Pons (tissue), 1 donor: Measurements from ENCODE around the gene RGS18.
"Not testable (repeated sequence)": the region's sequence is repeated elsewhere in the genome, so short reads cannot be mapped to it uniquely, and the experiment has no call there.

Experiments
- DNase-seq: peaks from one replicate; pipeline ENCODE4 v3.0.0-alpha.2; 2016; ENCODE audit warnings: low spot score

The RGS18 gene

DNA sequence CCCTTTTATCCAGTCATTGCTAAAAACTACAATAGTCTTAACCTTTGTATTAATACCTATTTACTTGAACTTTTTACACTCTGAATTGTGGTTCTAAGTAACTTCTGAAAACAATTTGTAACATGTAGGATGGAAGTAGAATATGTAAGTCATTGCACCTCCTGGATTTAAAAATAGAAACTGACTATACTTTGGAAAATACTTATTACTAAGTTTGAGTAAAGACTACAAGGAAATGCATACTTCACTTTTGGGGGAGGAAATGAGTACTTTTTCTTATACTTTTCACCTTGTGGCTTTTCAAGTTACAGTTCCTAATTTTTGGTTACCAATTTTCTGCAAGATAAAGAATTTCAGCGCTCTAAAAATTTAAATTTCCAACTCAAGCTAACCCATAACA, 8.7 kb downstream of the RGS18 start:
- no peak for DNase-seq

DNA sequence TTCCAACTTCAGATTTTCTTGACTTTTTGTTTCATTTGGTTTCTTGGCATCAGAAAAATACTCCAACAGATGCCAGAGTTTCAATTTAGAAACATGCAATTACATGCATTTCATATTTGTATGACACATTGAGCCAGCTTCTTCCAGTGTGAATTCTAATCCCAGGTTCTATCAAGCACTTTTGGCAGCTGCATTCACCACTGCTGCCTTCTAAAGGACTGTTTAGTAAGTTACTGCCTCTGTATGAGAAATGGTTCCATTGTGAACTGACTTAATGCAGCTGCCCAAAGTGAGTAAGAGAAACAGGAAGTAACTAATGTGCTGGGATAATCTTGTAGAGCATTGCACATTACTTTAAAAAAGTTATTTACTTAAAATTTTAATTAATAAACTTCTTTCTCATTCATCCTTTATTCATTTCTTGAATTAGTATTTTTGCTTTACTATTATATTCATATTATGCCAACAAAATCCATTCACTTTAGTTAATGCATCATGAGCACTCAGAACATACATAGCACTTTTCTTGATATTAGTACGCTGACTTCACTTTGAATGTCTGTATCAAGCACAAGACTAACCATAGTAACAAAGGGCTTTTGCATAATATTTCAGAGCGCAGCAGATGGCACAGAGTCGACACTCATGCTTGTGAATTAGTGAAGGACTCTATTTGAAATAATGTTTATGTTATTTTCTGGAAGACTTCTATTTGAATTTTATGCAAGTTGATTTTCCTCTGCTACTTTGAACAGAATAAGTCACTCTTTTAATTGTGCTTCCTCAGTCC, 9.8 kb downstream of the RGS18 start:
- no peak for DNase-seq

DNA sequence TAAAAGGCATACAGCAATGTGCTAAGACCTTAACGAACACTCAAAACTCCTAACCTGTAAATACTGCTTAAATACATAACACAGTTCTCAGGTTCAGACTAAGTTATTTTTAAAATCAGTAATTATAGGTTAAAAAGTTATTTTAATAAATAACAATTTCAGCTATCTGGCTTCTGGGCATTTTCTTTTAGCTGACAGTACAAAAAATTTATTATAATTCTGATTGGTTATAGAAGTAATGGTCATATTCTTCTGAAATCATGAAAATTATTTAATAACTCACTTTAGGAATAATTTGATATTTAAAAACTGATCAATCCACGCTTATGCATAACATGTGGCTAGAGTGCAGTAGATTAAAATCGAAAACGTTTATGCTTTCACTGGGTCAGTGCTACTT, 10.7 kb downstream of the RGS18 start:
- DNase-seq: no peak

DNA sequence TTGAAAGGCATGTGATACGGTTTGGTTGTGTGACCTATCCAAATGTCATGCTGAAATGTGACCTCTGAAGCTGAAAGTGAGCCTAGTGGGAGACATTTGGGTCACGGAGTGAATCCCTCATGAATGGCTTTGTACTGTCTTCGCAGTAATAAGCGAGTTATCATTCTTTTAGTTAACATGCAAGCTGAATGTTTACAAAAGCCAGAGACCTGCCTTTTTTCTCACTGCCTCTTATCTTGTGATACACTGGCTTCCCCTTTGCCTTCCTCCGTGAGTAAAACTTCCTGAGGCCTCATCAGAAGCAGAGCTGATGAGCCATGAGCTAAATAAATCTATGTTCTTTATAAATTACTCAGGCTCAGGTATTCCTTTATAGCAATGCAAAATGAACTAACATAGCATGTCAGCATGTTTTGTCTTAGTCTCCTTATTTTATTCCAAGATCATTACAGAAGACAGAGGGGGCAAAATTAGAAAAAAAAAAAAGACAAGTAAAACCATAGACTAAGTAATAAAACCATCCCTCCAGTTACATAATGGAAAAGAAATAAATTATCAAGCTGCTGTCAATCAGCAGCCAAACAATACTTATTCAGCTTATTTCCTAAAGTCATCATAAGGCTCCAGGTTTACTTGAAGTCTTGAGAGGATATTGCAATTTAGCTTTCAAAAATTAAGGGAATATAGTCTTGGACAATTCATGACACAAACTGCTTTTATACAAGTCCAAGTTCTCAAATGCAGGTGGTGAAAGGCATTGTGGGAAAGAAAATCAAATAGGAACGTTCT, 12.1 kb downstream of the RGS18 start:
- DNase-seq: no peak

DNA sequence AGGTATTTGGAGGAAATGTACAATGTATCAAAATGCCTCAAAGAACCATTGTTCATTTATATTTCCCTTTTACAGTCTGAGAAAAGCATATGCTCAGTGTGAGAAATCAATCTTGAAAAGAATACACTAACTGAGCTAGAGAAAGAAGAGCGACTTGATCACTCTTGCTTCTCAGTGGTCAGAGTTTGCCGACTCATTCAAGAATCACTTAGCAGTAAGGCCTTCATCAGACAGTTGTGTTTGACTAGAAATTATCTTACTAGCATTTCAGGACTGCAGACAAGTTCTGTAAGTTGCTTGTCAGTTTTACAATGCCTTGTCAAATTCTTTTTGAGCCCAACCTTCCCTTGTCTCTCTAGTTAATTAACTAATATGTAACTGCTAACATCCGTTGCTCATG, 12.9 kb downstream of the RGS18 start:
- DNase-seq: no peak

DNA sequence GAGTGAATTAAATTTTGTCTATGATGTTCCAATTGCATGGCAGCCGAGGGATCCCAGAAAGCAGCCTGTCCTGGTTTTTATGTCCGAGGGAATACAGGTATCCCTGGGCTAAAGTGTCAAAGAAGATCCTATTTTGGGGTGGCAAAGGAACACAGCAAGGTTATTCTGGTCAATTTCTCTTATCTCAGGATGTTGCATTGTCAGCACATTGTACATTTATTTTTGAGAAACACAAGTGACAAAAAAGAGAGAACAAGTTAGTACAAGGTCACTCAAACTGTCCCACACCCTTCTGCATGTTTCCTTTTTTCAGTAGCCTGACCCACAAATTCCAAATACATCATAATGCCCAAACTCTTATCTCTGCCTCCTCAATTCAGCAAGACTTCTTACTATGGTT, 17.7 kb downstream of the RGS18 start:
- no peak for DNase-seq

DNA sequence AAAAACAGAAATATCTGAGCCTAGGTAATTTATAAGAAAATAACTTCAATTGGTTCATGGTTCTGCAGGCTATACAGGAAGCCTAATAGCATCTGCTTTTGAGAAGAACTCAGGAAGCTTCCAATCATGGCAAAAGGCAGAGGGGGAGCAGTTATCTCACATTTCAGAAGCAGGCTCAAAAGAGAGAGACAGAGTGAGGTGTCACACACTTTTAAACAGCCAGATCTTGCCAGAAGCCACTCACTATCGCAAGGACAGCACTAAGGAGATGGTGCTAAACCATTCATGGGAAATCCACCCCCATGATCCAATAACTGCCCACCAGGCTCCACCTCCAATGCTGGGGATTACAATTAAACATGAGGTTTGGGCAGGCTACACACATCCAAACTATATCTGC, 25.5 kb downstream of the RGS18 start:
- DNase-seq: no peak

DNA sequence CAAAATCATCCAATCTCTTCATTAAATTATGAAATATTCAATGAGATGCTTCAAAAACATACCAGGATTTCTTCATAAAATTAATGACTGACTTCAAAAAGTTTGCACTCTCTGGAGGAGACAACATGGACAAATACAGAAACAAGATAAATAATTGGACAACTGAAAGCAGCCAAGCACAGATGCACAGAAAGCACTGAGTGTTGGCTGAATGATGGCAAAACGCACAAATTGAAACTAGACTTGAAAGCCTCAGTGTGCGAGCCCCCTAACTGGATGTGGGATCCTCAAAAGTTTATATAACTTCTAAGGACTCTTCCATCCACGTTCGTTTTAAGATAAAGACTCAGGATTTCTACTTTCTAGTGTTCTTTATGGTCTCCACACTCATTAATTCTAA, 27.9 kb downstream of the RGS18 start:
- no peak for DNase-seq

DNA sequence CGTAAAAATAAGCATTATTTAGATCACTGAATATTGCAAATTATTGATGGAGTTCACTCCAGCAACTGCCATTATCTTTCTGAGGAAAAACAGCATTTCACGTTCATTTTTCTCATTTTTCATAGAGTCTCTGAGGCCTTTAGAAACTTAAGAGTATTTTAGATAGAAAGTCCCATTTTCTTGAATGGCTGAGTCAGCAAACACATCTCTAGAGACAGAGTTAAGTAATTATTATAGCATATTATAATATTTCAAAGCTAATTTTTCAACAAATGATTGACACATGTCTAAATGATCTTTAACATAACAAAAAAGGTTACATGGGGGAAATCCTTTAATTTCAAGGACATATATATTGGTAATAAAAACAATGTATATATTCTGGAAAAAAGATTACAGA, 31.8 kb downstream of the RGS18 start:
- DNase-seq: no peak

DNA sequence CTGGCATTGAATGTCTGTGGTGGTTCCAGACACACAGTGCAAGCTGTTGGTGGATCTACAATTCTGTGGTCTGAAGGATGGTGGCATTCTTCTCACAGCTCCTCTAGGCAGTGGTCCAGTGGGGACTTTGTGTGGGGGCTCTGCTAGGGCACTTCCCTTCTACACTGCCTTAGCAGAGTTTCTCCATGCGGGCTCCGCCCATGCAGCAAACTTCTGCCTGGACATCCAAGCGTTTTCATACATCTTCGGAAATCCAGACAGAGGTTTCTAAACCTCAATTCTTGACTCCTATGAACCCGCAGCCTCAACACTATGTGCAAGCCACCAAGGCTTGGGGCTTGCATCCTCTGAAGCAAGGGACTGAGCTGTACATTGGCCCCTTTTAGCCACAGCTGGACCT, 43.0 kb downstream of the RGS18 start:
- no peak for DNase-seq

DNA sequence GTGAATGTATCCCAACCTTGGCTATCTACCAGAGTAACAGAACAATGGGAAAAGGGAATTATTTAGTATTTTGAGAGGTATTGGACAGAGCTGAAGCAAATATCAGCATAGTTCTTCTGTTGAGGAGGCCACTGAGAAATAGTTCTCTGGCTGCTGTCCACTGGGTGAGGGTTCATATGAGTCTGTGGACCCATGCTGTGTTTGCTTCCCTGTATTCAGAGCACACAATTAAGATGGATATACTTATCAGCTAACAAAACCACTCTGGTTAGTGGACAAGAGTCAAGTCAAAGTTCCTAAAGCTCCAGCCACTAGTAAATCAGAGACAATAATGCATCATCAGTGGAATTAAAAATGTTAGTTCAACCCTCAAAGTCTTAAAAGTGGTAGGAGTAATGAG, 66.1 kb downstream of the RGS18 start:
- no peak for DNase-seq

DNA sequence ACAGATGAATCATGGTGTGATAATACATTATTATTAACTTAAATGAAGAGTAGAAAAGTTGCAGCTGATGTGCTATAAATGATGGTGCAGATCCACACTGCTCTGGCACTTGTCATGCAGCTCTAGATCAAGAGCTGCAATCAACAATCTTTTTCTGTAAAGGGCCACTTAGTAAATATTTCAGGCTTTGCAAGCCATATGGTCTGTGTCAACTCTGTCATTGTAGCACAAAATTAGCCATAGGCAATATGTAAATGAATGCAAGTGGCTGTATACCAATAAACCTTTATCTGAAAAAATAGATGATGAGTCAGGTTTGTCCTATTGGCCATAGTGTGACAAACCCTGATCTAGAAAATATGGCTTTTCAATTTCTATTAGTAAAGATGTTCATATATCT, 66.6 kb downstream of the RGS18 start:
- DNase-seq: no peak

DNA sequence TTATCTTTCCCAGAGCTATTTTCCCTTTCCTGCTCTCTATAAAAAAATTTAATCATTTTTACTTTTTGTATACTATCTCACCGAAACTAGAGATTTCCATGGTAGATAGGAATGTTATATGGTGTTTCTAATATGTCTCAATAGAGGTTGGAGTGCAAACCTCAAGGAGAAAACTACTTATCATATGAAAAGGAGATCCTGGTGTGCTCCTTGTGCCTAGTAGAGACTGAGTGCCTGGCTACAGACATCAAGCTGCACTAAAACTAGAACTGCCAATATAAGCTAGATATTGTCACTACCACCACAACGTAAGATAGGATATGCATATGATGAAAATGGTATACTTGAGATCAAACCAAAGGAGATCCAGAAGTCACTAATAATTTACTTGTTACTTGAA, 67.0 kb downstream of the RGS18 start:
- DNase-seq: no peak

DNA sequence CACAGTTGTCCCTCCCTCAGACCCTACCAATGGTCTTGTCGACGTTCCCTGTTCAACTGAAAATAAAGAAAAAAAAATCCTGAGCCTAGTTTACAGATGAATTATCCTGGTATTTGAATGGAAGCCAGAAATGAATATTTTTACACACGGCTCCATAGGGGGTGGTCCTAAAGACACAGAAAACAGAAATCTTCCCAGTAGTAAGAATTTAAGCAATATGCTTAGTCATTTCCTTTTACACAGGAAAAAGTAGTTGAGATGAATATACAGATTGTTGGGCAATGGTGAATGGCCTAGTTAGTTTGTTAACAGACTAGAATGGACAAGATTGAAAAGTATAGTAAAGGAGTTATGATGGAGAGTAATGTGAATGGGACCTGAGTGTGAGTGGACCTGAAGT, 67.4 kb downstream of the RGS18 start:
- no peak for DNase-seq

DNA sequence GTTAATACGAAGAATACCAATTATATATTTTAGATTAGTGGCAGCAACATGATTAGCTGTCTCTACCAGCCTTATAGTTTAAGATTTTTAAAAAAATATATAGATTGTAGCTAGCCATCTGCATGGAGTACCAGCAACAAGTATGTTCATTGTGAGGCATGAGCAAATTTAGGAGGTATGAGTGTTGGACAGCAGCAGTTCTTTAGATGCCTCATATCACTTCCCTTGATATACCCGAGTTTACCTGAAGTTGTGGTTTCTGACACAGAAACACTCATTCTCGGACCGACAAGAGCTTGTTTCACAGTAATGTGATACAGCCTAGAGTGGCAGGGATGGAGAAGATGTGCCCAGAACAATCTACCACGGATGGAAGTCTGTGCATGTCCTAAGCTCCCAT, 69.1 kb downstream of the RGS18 start:
- DNase-seq: no peak

DNA sequence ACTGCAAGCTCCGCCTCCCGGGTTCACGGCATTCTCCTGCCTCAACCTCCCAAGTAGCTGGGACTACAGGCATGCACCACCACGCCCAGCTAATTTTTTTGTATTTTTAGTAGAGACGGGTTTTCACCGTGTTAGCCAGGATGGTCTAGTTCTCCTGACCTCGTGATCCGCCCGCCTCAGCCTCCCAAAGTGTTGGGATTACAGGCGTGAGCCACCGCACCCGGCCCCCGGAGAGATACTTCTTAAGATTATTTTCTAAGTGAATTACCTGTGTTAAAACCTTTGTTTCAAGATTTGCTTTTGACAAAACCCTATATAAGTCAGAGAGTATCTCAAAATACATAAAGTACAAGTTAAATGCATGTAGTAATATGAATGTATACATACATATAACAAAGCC, 69.7 kb downstream of the RGS18 start:
- DNase-seq: not testable (repeated sequence)

DNA sequence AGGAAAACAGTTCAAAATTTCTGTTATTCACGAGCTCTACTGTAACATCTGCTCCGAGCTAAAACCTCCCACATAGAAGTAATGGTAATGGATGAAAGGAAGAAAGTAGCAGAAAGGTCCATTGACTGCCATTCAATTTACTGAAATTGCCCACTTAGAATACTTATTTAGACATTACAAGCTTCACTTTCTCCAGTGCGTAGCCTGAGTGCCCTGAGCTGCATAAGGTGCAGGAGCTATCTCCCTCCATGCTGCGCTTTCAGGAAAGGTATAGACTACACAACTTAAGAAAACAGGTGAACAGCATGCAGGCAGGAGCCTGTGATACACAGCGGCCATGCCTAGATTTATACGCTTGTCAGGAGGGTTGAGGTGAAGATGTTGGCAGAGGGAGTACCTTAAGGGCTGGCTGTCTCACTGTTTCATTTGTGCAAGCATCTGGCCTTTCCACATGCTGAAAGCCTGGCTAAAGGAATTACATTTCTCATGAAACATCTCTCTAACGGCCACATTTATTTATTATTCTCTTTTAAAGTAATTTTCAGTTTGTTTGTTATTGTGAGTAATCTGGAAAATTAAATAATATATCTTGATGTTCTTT, 74.7 kb downstream of the RGS18 start:
- DNase-seq: no peak

DNA sequence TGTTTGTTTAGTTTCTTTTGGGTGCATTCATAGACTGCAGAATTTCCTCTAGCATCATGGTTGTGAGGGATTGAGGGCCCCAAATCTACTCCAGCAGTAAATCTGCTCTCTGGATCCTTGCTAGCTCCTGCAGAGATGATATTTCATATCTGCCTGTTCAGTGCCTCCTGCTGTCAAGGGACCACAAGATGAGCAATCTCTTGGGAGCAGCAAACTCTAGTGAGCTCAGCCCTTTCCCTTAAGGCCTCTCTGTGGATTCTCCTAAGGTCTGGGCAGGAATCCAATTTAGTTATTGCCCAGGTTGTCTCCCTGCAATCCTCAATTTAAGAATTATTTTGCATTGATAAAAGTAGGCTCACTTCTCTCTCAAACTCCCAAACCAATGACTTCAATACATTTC, 76.9 kb downstream of the RGS18 start:
- DNase-seq: no peak
